ENCODE data around the gene PARN.

PARN gene

GRCh38 chr16:14529010-14529669 is 100.9 kb downstream of the PARN start:
- in situ Hi-C loops (cut with HindIII; ENCODE audit: low sequenced_read_pairs): no loop called here

- in situ Hi-C loops (cut with HindIII; ENCODE audit: low sequenced_read_pairs): no loop called here
Measured at GRCh38 chr16:14528306-14528705, 101.8 kb downstream of the PARN start.

- in situ Hi-C loops (cut with HindIII; ENCODE audit: low sequenced_read_pairs): no loop called here
Measured at GRCh38 chr16:14527411-14528044, 102.5 kb downstream of the PARN start.

GRCh38 chr16:14525596-14525995 is 104.5 kb downstream of the PARN start:
- in situ Hi-C loops (cut with HindIII; ENCODE audit: low sequenced_read_pairs): no loop called here

GRCh38 chr16:14524979-14525378 is 105.1 kb downstream of the PARN start:
- in situ Hi-C loops (cut with HindIII; ENCODE audit: low sequenced_read_pairs): loop anchor here (5.0 kb wide), 1 partner anchor 38 kb away; no protein-coding TSS in a partner anchor

- in situ Hi-C loops (cut with HindIII; ENCODE audit: low sequenced_read_pairs): loop anchor here (5.0 kb wide), 1 partner anchor 36 kb away; no protein-coding TSS in a partner anchor
Measured at GRCh38 chr16:14523632-14524031, 106.4 kb downstream of the PARN start.

GRCh38 chr16:14522671-14523070 is 107.4 kb downstream of the PARN start:
- in situ Hi-C loops (cut with HindIII; ENCODE audit: low sequenced_read_pairs): loop anchor here (5.0 kb wide), 1 partner anchor 35 kb away; no protein-coding TSS in a partner anchor

- in situ Hi-C loops (cut with HindIII; ENCODE audit: low sequenced_read_pairs): loop anchor here (5.0 kb wide), 1 partner anchor 33 kb away; no protein-coding TSS in a partner anchor
Measured at GRCh38 chr16:14520753-14521152, 109.3 kb downstream of the PARN start.

- in situ Hi-C loops (cut with HindIII; ENCODE audit: low sequenced_read_pairs): no loop called here
Measured at GRCh38 chr16:14514967-14515366, 115.1 kb downstream of the PARN start.

GRCh38 chr16:14513389-14514107 is 116.5 kb downstream of the PARN start:
- in situ Hi-C loops (cut with HindIII; ENCODE audit: low sequenced_read_pairs): no loop called here

- in situ Hi-C loops (cut with HindIII; ENCODE audit: low sequenced_read_pairs): no loop called here
Measured at GRCh38 chr16:14511800-14512135, 118.3 kb downstream of the PARN start.

- in situ Hi-C loops (cut with HindIII; ENCODE audit: low sequenced_read_pairs): no loop called here
Measured at GRCh38 chr16:14510939-14511799, 118.9 kb downstream of the PARN start.

- in situ Hi-C loops (cut with HindIII; ENCODE audit: low sequenced_read_pairs): no loop called here
Measured at GRCh38 chr16:14510581-14510938, 119.5 kb downstream of the PARN start.

- in situ Hi-C loops (cut with HindIII; ENCODE audit: low sequenced_read_pairs): no loop called here
Measured at GRCh38 chr16:14509675-14510132, 120.4 kb downstream of the PARN start.

- in situ Hi-C loops (cut with HindIII; ENCODE audit: low sequenced_read_pairs): no loop called here
Measured at GRCh38 chr16:14509055-14509454, 121.0 kb downstream of the PARN start.

GRCh38 chr16:14505846-14506245 is 124.2 kb downstream of the PARN start:
- in situ Hi-C loops (cut with HindIII; ENCODE audit: low sequenced_read_pairs): no loop called here

GRCh38 chr16:14502932-14503741 is 126.9 kb downstream of the PARN start:
- in situ Hi-C loops (cut with HindIII; ENCODE audit: low sequenced_read_pairs): no loop called here

GRCh38 chr16:14502256-14502875 is 127.7 kb downstream of the PARN start:
- in situ Hi-C loops (cut with HindIII; ENCODE audit: low sequenced_read_pairs): no loop called here
